Measurements from ENCODE around the gene CYB561A3. TPM values are rescaled to one million over a fixed set of nuclear protein-coding genes. Genes with fewer than 3 reads are reported as not detected.

CYB561A3 gene
- total and polyA plus RNA-seq, 2 experiments from 2014 or later: 31.5 to 37.2 TPM

DNA sequence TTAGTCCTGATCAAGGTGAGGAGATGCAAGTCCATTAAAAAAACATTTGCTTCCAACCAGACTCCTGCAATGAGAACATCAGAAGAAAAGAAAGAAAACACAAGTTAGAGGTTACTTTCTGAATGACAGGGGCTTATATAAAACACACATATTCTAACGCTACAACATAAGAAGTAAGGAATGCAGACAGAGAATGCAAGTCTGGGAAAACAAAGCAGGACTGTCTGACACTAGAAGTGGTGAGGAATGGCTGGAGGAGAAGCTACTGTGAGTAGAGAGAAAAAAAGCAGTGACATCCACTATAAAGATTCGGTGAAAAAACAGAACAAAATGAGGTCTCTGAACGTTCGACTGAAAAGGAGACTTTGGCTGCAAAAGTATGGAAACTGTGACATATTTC, 43.0 kb upstream of the CYB561A3 start:
- Histone ChIP-seq H3K9me2 (replicated peaks; ENCODE audit: insufficient read depth) (no peaks in the 10 kb centered on the region), H3K27me3 (no peaks in the 10 kb centered on the region), H4K20me1 (ENCODE audit: insufficient read depth, poor library complexity, severe bottlenecking) (no peaks in the 10 kb centered on the region), H3K79me2 (peaks cover 4% of the 10 kb centered on the region), H2AFZ (no peak overlapping the region), H3K4me1 (ENCODE audit: insufficient read depth) (no peaks in the 10 kb centered on the region), H3K27ac (no peak overlapping the region), H3K4me2 (no peak overlapping the region), H3K4me3 (no peak overlapping the region), H3K36me3 (replicated peaks; ENCODE audit: insufficient read depth, low read depth) (no peaks in the 10 kb centered on the region), H3K9me3 (ENCODE audit: low read depth) (no peaks in the 10 kb centered on the region)
- no peak for TF ChIP-seq EZH2phosphoT487 (IDR thresholded peaks at IDR 0.05; ENCODE audit: low read depth, severe bottlenecking, unreplicated experiment)
- TF ChIP-seq EZH2 (IDR thresholded peaks at IDR 0.05; ENCODE audit: borderline replicate concordance): no peak
- TF ChIP-seq, protein P1, sequence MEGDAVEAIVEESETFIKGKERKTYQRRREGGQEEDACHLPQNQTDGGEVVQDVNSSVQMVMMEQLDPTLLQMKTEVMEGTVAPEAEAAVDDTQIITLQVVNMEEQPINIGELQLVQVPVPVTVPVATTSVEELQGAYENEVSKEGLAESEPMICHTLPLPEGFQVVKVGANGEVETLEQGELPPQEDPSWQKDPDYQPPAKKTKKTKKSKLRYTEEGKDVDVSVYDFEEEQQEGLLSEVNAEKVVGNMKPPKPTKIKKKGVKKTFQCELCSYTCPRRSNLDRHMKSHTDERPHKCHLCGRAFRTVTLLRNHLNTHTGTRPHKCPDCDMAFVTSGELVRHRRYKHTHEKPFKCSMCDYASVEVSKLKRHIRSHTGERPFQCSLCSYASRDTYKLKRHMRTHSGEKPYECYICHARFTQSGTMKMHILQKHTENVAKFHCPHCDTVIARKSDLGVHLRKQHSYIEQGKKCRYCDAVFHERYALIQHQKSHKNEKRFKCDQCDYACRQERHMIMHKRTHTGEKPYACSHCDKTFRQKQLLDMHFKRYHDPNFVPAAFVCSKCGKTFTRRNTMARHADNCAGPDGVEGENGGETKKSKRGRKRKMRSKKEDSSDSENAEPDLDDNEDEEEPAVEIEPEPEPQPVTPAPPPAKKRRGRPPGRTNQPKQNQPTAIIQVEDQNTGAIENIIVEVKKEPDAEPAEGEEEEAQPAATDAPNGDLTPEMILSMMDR (IDR thresholded peaks at IDR 0.05; ENCODE audit: poor library complexity): no peak
- WGBS (ENCODE audit: low lambda C conversion rate, missing lambda C conversion rate): 85% methylated on average over 4 of the region's 4 CpGs
- DNase-seq (ENCODE audit: low spot score): no peak

DNA sequence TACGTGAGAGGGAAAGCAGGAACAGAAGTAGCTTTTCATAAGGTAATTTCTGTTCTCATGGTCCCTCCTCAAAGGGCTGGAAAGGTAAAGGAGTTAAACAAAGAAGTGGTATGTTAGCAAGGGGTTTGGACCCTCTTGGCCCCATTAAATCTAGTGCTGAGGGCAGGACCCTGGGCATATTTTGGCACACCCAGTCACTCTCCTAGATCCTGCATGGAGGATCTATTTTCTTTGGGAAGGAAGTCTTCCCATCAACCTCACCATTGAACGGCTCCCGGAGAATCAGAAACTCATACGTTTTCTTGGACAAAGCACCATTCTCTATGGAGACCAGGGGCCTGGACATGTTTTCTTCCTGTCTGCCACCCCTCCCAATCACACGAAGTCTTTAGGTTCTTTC, 42.4 kb upstream of the CYB561A3 start:
- no peak for TF ChIP-seq EZH2 (IDR thresholded peaks at IDR 0.05; ENCODE audit: borderline replicate concordance)
- TF ChIP-seq, protein P1 (IDR thresholded peaks at IDR 0.05; ENCODE audit: poor library complexity): no peak
- WGBS (ENCODE audit: low lambda C conversion rate, missing lambda C conversion rate): 98% methylated on average over 5 of the region's 5 CpGs
- H4K20me1 ChIP-seq (ENCODE audit: insufficient read depth, poor library complexity, severe bottlenecking): no peaks in the 10 kb centered on the region
- no peaks in the 10 kb centered on the region for H3K4me1 ChIP-seq (ENCODE audit: insufficient read depth)
- no peak overlapping the region for H3K4me2 ChIP-seq
- no peaks in the 10 kb centered on the region for H3K9me3 ChIP-seq (ENCODE audit: low read depth)
- no peaks in the 10 kb centered on the region for H3K9me2 ChIP-seq (replicated peaks; ENCODE audit: insufficient read depth)
- H3K4me3 ChIP-seq: no peak overlapping the region
- no peaks in the 10 kb centered on the region for H3K27me3 ChIP-seq
- H3K79me2 ChIP-seq: peaks cover 4% of the 10 kb centered on the region
- H2AFZ ChIP-seq: no peak overlapping the region
- H3K36me3 ChIP-seq (replicated peaks; ENCODE audit: insufficient read depth, low read depth): no peaks in the 10 kb centered on the region
- DNase-seq (ENCODE audit: low spot score): no peak
- H3K27ac ChIP-seq: no peak overlapping the region

DNA sequence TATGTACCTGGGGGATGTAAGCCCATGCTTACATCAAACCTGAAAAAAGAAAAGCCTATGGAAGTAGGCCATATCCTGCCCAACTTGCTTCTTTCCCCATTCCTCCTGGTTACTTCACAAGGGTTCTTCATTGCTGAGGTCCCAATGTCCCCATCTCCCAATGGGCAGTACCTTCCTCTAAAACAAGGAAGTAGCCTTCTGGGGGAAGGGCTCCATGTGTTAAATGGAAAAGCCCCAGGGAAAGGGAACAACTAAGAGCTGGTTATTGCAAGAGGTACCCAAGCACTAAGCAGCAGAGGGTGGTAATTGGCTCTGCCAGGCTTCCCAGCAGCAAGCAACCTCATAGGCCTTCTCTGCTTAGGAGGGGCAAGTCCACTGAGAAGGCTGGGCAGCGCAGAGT, 42.0 kb upstream of the CYB561A3 start:
- Histone ChIP-seq H3K27me3 (no peaks in the 10 kb centered on the region), H3K4me3 (no peak overlapping the region), H3K27ac (no peak overlapping the region), H3K9me2 (replicated peaks; ENCODE audit: insufficient read depth) (no peaks in the 10 kb centered on the region), H2AFZ (no peak overlapping the region), H3K36me3 (replicated peaks; ENCODE audit: insufficient read depth, low read depth) (no peaks in the 10 kb centered on the region), H3K4me1 (ENCODE audit: insufficient read depth) (no peaks in the 10 kb centered on the region), H3K9me3 (ENCODE audit: low read depth) (no peaks in the 10 kb centered on the region), H3K4me2 (no peak overlapping the region), H4K20me1 (ENCODE audit: insufficient read depth, poor library complexity, severe bottlenecking) (no peaks in the 10 kb centered on the region), H3K79me2 (peaks cover 2% of the 10 kb centered on the region)
- TF ChIP-seq EZH2 (IDR thresholded peaks at IDR 0.05; ENCODE audit: borderline replicate concordance) (no peak), EZH2phosphoT487 (IDR thresholded peaks at IDR 0.05; ENCODE audit: low read depth, severe bottlenecking, unreplicated experiment) (no peak)
- TF ChIP-seq, protein P1 (IDR thresholded peaks at IDR 0.05; ENCODE audit: poor library complexity): no peak
- WGBS (ENCODE audit: low lambda C conversion rate, missing lambda C conversion rate): 95% methylated on average over 1 of the region's 1 CpG
- DNase-seq (ENCODE audit: low spot score): no peak

DNA sequence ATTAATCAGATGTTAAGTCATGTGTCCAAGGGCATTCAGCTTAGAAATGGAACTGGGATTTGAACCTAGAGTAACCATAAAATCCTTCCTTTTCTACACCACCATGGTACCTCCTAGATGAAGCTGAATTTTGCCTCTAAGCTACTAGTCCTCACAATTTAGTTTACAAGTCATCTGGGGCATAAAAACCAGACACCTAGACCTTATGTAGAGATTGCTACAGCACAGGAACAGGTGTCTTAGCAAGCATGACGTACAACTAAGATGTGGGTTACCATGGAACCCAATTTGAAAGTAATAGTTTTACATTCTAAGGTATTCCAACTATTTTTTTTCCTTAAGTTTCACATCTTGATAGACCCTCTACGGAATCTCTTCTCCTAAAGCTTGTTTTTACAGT, 39.9 kb upstream of the CYB561A3 start:
- no peak overlapping the region for H2AFZ ChIP-seq
- H3K9me2 ChIP-seq (replicated peaks; ENCODE audit: insufficient read depth): no peaks in the 10 kb centered on the region
- H3K36me3 ChIP-seq (replicated peaks; ENCODE audit: insufficient read depth, low read depth): no peaks in the 10 kb centered on the region
- no peaks in the 10 kb centered on the region for H3K9me3 ChIP-seq (ENCODE audit: low read depth)
- H3K4me1 ChIP-seq (ENCODE audit: insufficient read depth): no peaks in the 10 kb centered on the region
- WGBS (ENCODE audit: low lambda C conversion rate, missing lambda C conversion rate): 93% methylated on average over 2 of the region's 2 CpGs
- H3K4me2 ChIP-seq: no peak overlapping the region
- TF ChIP-seq EZH2phosphoT487 (IDR thresholded peaks at IDR 0.05; ENCODE audit: low read depth, severe bottlenecking, unreplicated experiment) (no peak), EZH2 (IDR thresholded peaks at IDR 0.05; ENCODE audit: borderline replicate concordance) (no peak)
- TF ChIP-seq, protein P1 (IDR thresholded peaks at IDR 0.05; ENCODE audit: poor library complexity): no peak
- no peaks in the 10 kb centered on the region for H3K79me2 ChIP-seq
- H3K4me3 ChIP-seq: no peak overlapping the region
- no peaks in the 10 kb centered on the region for H3K27me3 ChIP-seq
- no peaks in the 10 kb centered on the region for H4K20me1 ChIP-seq (ENCODE audit: insufficient read depth, poor library complexity, severe bottlenecking)
- no peak for DNase-seq (ENCODE audit: low spot score)
- H3K27ac ChIP-seq: no peak overlapping the region
